ENCODE data around the gene ACOT2.
A peak's percentile ranks its signal among the peaks of the same experiment; 100 is the strongest.
"Not testable (repeated sequence)": the region's sequence is repeated elsewhere in the genome, so short reads cannot be mapped to it uniquely, and the experiment has no call there.

ACOT2 gene

DNA sequence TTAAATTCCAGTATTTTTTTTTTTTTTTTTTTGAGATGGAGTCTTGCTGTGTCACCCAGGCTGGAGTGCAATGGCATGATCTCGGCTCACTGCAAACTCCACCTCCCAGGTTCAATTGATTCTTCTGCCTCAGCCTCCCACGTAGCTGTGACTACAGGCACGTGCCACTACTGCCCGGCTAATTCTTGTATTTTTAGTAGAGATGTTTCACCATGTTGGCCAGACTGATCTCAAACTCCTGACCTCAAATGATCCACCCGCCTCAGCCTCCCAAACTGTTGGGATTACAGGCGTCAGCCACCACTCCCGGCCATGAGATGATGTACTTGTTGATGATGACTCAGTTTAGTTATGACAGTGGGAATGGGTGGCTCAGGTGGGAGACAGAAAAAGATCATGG lies 5.2 kb downstream of the ACOT2 start:
- not testable (repeated sequence) for H2AK5ac ChIP-seq (ENCODE audit: low read length); H3K79me1 ChIP-seq (ENCODE audit: low read length); H3K4me3 ChIP-seq (ENCODE audit: low read depth, low read length); H2BK5ac ChIP-seq (ENCODE audit: low read depth, low read length, poor library complexity); H2BK120ac ChIP-seq (ENCODE audit: insufficient read depth, low read length, poor library complexity); H3K79me2 ChIP-seq (ENCODE audit: control insufficient read depth, insufficient read depth, low read length, poor library complexity); H4K91ac ChIP-seq (ENCODE audit: low read depth, low read length); H3K23ac ChIP-seq (ENCODE audit: low read length); H3K27ac ChIP-seq (ENCODE audit: low read depth, low read length); H3K14ac ChIP-seq (ENCODE audit: low read length); H3K4me2 ChIP-seq (ENCODE audit: low read length); H3K4ac ChIP-seq (ENCODE audit: low read depth, low read length); H2AFZ ChIP-seq (ENCODE audit: insufficient read depth, low read length, poor library complexity); H4K12ac ChIP-seq (ENCODE audit: low read depth, low read length); H3K18ac ChIP-seq (ENCODE audit: low read length); H3K9ac ChIP-seq (ENCODE audit: low read length); H3K27me3 ChIP-seq (ENCODE audit: insufficient read depth, low read length); H3K36me3 ChIP-seq (ENCODE audit: control insufficient read depth in 1 of 2, insufficient read depth in 2 of 2, low read length in 2 of 2); H2BK12ac ChIP-seq (ENCODE audit: low read length); H3K4me1 ChIP-seq (ENCODE audit: control insufficient read depth in 1 of 2, insufficient read depth in 2 of 2, low read length in 2 of 2); H3K9me3 ChIP-seq (ENCODE audit: insufficient read depth, low read depth, low read length)
- H4K8ac ChIP-seq (ENCODE audit: low read depth, low read length), result peak overlapping the region; percentile 7
- no CpG with 5 or more reads among the region's 7 CpGs for WGBS (ENCODE audit: extremely low coverage, insufficient coverage, insufficient read length)
- peak in 1 of 2 donors; percentile 69 for DNase-seq

DNA sequence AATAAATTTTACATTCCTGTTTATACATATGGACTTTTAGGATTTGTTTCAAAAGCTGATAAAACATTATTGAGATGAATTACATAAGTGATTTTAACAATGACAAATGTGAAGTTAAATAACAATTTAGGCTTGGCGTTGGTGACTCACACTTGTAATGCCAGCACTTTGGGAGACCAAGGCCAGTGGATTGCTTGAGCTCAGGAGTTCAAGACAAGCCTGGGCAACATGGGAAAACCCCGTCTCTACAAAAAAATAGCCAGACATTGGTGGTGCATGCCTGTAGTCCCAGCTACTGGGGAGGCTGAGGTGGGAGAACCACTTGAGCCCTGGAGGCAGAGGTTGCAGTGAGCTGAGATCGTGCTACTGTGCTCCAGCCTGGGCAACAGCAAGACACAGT lies 7.4 kb downstream of the ACOT2 start:
- no peak overlapping the region for H3K18ac ChIP-seq (ENCODE audit: low read length)
- H3K14ac ChIP-seq (ENCODE audit: low read length), result no peak overlapping the region
- no peak overlapping the region for H4K8ac ChIP-seq (ENCODE audit: low read depth, low read length)
- H3K4me2 ChIP-seq (ENCODE audit: low read length), result no peak overlapping the region
- no peak overlapping the region for H2AFZ ChIP-seq (ENCODE audit: insufficient read depth, low read length, poor library complexity)
- no peak overlapping the region for H3K23ac ChIP-seq (ENCODE audit: low read length)
- no peak overlapping the region for H2AK5ac ChIP-seq (ENCODE audit: low read length)
- no peak overlapping the region for H2BK12ac ChIP-seq (ENCODE audit: low read length)
- DNase-seq, result no peak
- H3K27ac ChIP-seq (ENCODE audit: low read depth, low read length), result no peak overlapping the region
- H3K79me1 ChIP-seq (ENCODE audit: low read length), result no peaks in the 10 kb centered on the region
- H4K12ac ChIP-seq (ENCODE audit: low read depth, low read length), result no peak overlapping the region
- H3K9me3 ChIP-seq (ENCODE audit: insufficient read depth, low read depth, low read length), result no peaks in the 10 kb centered on the region
- H3K4ac ChIP-seq (ENCODE audit: low read depth, low read length), result no peak overlapping the region
- no peaks in the 10 kb centered on the region for H3K27me3 ChIP-seq (ENCODE audit: insufficient read depth, low read length)
- no CpG with 5 or more reads among the region's 3 CpGs for WGBS (ENCODE audit: extremely low coverage, insufficient coverage, insufficient read length)
- no peak overlapping the region for H3K9ac ChIP-seq (ENCODE audit: low read length)
- H2BK120ac ChIP-seq (ENCODE audit: insufficient read depth, low read length, poor library complexity), result no peak overlapping the region
- H3K4me3 ChIP-seq (ENCODE audit: low read depth, low read length), result no peak overlapping the region
- no peak overlapping the region for H4K91ac ChIP-seq (ENCODE audit: low read depth, low read length)
- no peak overlapping the region for H2BK5ac ChIP-seq (ENCODE audit: low read depth, low read length, poor library complexity)
- no peaks in the 10 kb centered on the region for H3K79me2 ChIP-seq (ENCODE audit: control insufficient read depth, insufficient read depth, low read length, poor library complexity)
- H3K36me3 ChIP-seq (ENCODE audit: control insufficient read depth in 1 of 2, insufficient read depth in 2 of 2, low read length in 2 of 2), result peaks cover 0 to 3% of the 10 kb centered on the region in 2 experiments
- H3K4me1 ChIP-seq (ENCODE audit: control insufficient read depth in 1 of 2, insufficient read depth in 2 of 2, low read length in 2 of 2), result no peaks in the 10 kb centered on the region

DNA sequence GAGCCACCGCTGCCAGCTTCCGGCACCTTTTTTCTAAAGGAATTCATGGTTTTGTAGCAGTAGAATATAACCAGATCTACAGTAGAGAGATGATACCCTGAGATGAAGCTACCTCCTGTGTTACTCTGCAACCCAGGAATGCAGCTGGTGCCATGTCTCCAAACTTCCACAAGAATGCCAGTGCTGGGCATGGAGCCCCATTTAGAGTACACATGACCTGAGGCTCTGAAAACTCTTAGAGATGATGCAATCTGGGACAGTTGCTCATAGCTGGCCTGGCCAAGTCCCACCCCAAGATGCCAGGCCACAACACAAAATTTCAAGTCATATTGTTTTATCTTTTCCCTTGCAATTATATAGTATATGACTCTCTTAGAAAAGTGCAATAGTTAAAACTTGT lies 8.2 kb downstream of the ACOT2 start:
- H3K18ac ChIP-seq (ENCODE audit: low read length); H3K23ac ChIP-seq (ENCODE audit: low read length); H3K27me3 ChIP-seq (ENCODE audit: insufficient read depth, low read length); H4K8ac ChIP-seq (ENCODE audit: low read depth, low read length); H4K91ac ChIP-seq (ENCODE audit: low read depth, low read length); DNase-seq; H2BK12ac ChIP-seq (ENCODE audit: low read length); H2AK5ac ChIP-seq (ENCODE audit: low read length); H3K36me3 ChIP-seq (ENCODE audit: control insufficient read depth in 1 of 2, insufficient read depth in 2 of 2, low read length in 2 of 2); H3K4me3 ChIP-seq (ENCODE audit: low read depth, low read length); H2BK5ac ChIP-seq (ENCODE audit: low read depth, low read length, poor library complexity); H4K12ac ChIP-seq (ENCODE audit: low read depth, low read length); H3K4ac ChIP-seq (ENCODE audit: low read depth, low read length); H3K79me1 ChIP-seq (ENCODE audit: low read length); H3K27ac ChIP-seq (ENCODE audit: low read depth, low read length); H3K9me3 ChIP-seq (ENCODE audit: insufficient read depth, low read depth, low read length); H3K9ac ChIP-seq (ENCODE audit: low read length); H3K4me2 ChIP-seq (ENCODE audit: low read length); H3K14ac ChIP-seq (ENCODE audit: low read length); H3K4me1 ChIP-seq (ENCODE audit: control insufficient read depth in 1 of 2, insufficient read depth in 2 of 2, low read length in 2 of 2); H2BK120ac ChIP-seq (ENCODE audit: insufficient read depth, low read length, poor library complexity); H2AFZ ChIP-seq (ENCODE audit: insufficient read depth, low read length, poor library complexity); H3K79me2 ChIP-seq (ENCODE audit: control insufficient read depth, insufficient read depth, low read length, poor library complexity): not testable (repeated sequence)
- no CpG with 5 or more reads among the region's 2 CpGs for WGBS (ENCODE audit: extremely low coverage, insufficient coverage, insufficient read length)

GRCh38 chr14:73582102-73582979 lies 13.3 kb downstream of the ACOT2 start:
- no CpG with 5 or more reads among the region's 11 CpGs for WGBS (ENCODE audit: extremely low coverage, insufficient coverage, insufficient read length)
- H3K9ac ChIP-seq (ENCODE audit: low read length); H2BK5ac ChIP-seq (ENCODE audit: low read depth, low read length, poor library complexity): not testable (repeated sequence)

More at GRCh38 chr14:73582102-73582979, 13.3 kb downstream of the ACOT2 start:
- H3K79me2 ChIP-seq (ENCODE audit: control insufficient read depth, insufficient read depth, low read length, poor library complexity); H3K27me3 ChIP-seq (ENCODE audit: insufficient read depth, low read length); H4K8ac ChIP-seq (ENCODE audit: low read depth, low read length); DNase-seq; H3K36me3 ChIP-seq (ENCODE audit: control insufficient read depth in 1 of 2, insufficient read depth in 2 of 2, low read length in 2 of 2); H3K4me3 ChIP-seq (ENCODE audit: low read depth, low read length); H3K79me1 ChIP-seq (ENCODE audit: low read length); H4K12ac ChIP-seq (ENCODE audit: low read depth, low read length); H3K27ac ChIP-seq (ENCODE audit: low read depth, low read length); H3K4me1 ChIP-seq (ENCODE audit: control insufficient read depth in 1 of 2, insufficient read depth in 2 of 2, low read length in 2 of 2); H3K9me3 ChIP-seq (ENCODE audit: insufficient read depth, low read depth, low read length); H4K91ac ChIP-seq (ENCODE audit: low read depth, low read length); H2BK12ac ChIP-seq (ENCODE audit: low read length); H3K23ac ChIP-seq (ENCODE audit: low read length); H2AFZ ChIP-seq (ENCODE audit: insufficient read depth, low read length, poor library complexity); H2AK5ac ChIP-seq (ENCODE audit: low read length); H3K18ac ChIP-seq (ENCODE audit: low read length); H2BK120ac ChIP-seq (ENCODE audit: insufficient read depth, low read length, poor library complexity); H3K14ac ChIP-seq (ENCODE audit: low read length); H3K4ac ChIP-seq (ENCODE audit: low read depth, low read length); H3K4me2 ChIP-seq (ENCODE audit: low read length): not testable (repeated sequence)
